HCT116 (cell line): ENCODE data around the gene CDC42EP2. TPM values are rescaled to one million over a fixed set of nuclear protein-coding genes. Genes with fewer than 3 reads are reported as not detected.

ENCODE experiments used
- ATAC-seq: fragments of 200-7000 bp; cut with Tn5 transposase; 2 replicates; pipeline ENCODE4 v1.9.1; 2020; ENCODE audit warnings: mild to moderate bottlenecking, moderate library complexity
- BruUV-seq: library from RNA; stranded (reverse); fragments of 400-500 nt; replicated peaks from 2 replicates; lab custom pipeline; 2021; lab: Mats Ljungman, UMichigan
- CTCF ChIA-PET: fragments of 300-600 bp; sonication (Branson Sonifier 250); formaldehyde crosslinking; loops from one replicate; lab custom pipeline; 2021; ENCODE audit warnings: antibody characterized with exemption; lab: Charles Lee
- POLR2A ChIA-PET: fragments of 300-600, 350-600 bp; sonication (Branson Sonifier 250); formaldehyde crosslinking; loops from one replicate; lab custom pipeline; 2021; ENCODE audit warnings: antibody characterized with exemption; lab: Charles Lee
- RAD21 ChIA-PET, 2 experiments: fragments of 300-600 bp; sonication (Branson Sonifier 250); formaldehyde crosslinking; loops; one replicate each; lab custom pipeline; 2023; ENCODE audit warnings: low total read pairs in 2 of 2; ENCODE audit not compliant: uncharacterized antibody in 2 of 2, unreplicated experiment in 2 of 2, low non-redundant PET in 1 of 2; lab: Charles Lee
- DNase-seq: peaks from one replicate; pipeline ENCODE4 v3.0.0-alpha.2; 2010; ENCODE audit warnings: low read depth, low spot score
- H2AFZ ChIP-seq: fragments of 200-600 bp; shearing (Covaris generic), sonication (generic); 2 replicates; pipeline ENCODE4 v1.6.1; 2017; ENCODE audit warnings: low read depth, mixed run types, mixed read lengths, antibody characterized with exemption, low read length; ENCODE audit not compliant: poor library complexity, severe bottlenecking
- H3K27ac ChIP-seq: 2 replicates; pipeline ENCODE4 v1.5.1; 2012; ENCODE audit warnings: low read depth, low read length
- H3K27me3 ChIP-seq: fragments of 200-600 bp; sonication (generic); 2 replicates; pipeline ENCODE4 v1.6.1; 2016; ENCODE audit warnings: mixed run types, low read length, mixed read lengths; ENCODE audit not compliant: insufficient read depth
- H3K36me3 ChIP-seq, 2 experiments: fragments of 200-500 bp in 1 of 2; fragments of 200-600 bp in 1 of 2; sonication (Bioruptor generic) in 1 of 2; sonication (generic) in 1 of 2; 2 replicates each; pipeline versions ENCODE4 v1.5.1 to v1.6.1; 2014 to 2016; ENCODE audit warnings: low read length in 2 of 2, inconsistent platforms in 1 of 2, mixed read lengths in 1 of 2, mixed run types in 1 of 2; ENCODE audit not compliant: insufficient read depth in 2 of 2, control insufficient read depth in 1 of 2
- H3K4me1 ChIP-seq, 2 experiments: fragments of 200-600 bp in 1 of 2; sonication (generic) in 1 of 2; 2 replicates each; pipeline versions ENCODE4 v1.5.1 to v1.6.1; 2012 to 2017; ENCODE audit warnings: low read length in 2 of 2, inconsistent platforms in 1 of 2, mild to moderate bottlenecking in 1 of 2, mixed read lengths in 1 of 2, mixed run types in 1 of 2, moderate library complexity in 1 of 2; ENCODE audit not compliant: insufficient read depth in 2 of 2, control insufficient read depth in 1 of 2
- H3K4me2 ChIP-seq: fragments of 200-600 bp; sonication (generic); 2 replicates; pipeline ENCODE4 v1.6.1; 2017; ENCODE audit warnings: mixed run types, low read length, mixed read lengths
- H3K4me3 ChIP-seq, 2 experiments: fragments of 200-600 bp in 1 of 2; sonication (generic) in 1 of 2; replicated peaks in 1 of 2; 2 replicates each; pipeline ENCODE4 v1.5.1; 2011 to 2016; ENCODE audit warnings: low read length in 2 of 2, control low read depth in 1 of 2, low read depth in 1 of 2, mild to moderate bottlenecking in 1 of 2, mixed read lengths in 1 of 2, mixed run types in 1 of 2
- H3K79me2 ChIP-seq: fragments of 200-600 bp; sonication (generic); 2 replicates; pipeline ENCODE4 v1.6.1; 2017; ENCODE audit warnings: mild to moderate bottlenecking, mixed run types, low read length, moderate library complexity, mixed read lengths; ENCODE audit not compliant: insufficient read depth
- H3K9ac ChIP-seq: fragments of 200-600 bp; sonication (generic); 2 replicates; pipeline ENCODE4 v1.6.1; 2016; ENCODE audit warnings: low read length, mixed read lengths
- H3K9me2 ChIP-seq: fragments of 200-600 bp; sonication (generic), shearing (Covaris generic); 2 replicates; pipeline ENCODE4 v1.6.1; 2017; ENCODE audit warnings: mixed run types, mild to moderate bottlenecking, moderate library complexity; ENCODE audit not compliant: insufficient read depth
- H3K9me3 ChIP-seq, 2 experiments: fragments of 200-500 bp in 1 of 2; fragments of 200-600 bp in 1 of 2; sonication (Bioruptor generic) in 1 of 2; sonication (generic) in 1 of 2; 2 replicates each; pipeline ENCODE4 v1.6.1; 2014 to 2017; ENCODE audit warnings: low read length in 2 of 2, mixed read lengths in 2 of 2, inconsistent platforms in 1 of 2, low read depth in 1 of 2, mild to moderate bottlenecking in 1 of 2, mixed run types in 1 of 2, moderate library complexity in 1 of 2; ENCODE audit not compliant: control insufficient read depth in 1 of 2, insufficient read depth in 1 of 2
- H4K20me1 ChIP-seq: fragments of 200-600 bp; sonication (generic), shearing (Covaris generic); 2 replicates; pipeline ENCODE4 v1.6.1; 2017; ENCODE audit warnings: mixed run types, mild to moderate bottlenecking, moderate library complexity; ENCODE audit not compliant: insufficient read depth
- CTCF ChIP-seq, 3 experiments: fragments of 200-600 bp in 1 of 3; sonication (generic) in 1 of 3; IDR thresholded peaks in 2 of 3; conservative IDR thresholded peaks in 1 of 3; 2 replicates each; pipeline ENCODE4 v1.5.1; 2012 to 2017; ENCODE audit warnings: low read depth in 2 of 3, low read length in 2 of 3, antibody characterized with exemption in 1 of 3, borderline replicate concordance in 1 of 3, control low read depth in 1 of 3, mild to moderate bottlenecking in 1 of 3, mixed read lengths in 1 of 3, mixed run types in 1 of 3, moderate library complexity in 1 of 3; ENCODE audit not compliant: insufficient read depth in 1 of 3
- EGR1 ChIP-seq: IDR thresholded peaks from 2 replicates; pipeline ENCODE4 v1.6.1; 2012; ENCODE audit warnings: low read depth
- ELF1 ChIP-seq: IDR thresholded peaks from 2 replicates; pipeline ENCODE4 v1.6.1; 2012; ENCODE audit warnings: low read depth, borderline replicate concordance
- EZH2phosphoT487 ChIP-seq: fragments of 200-600 bp; IDR thresholded peaks from 2 replicates; pipeline ENCODE4 v1.6.1; 2018; ENCODE audit warnings: antibody characterized with exemption, borderline replicate concordance
- FOSL1 ChIP-seq: IDR thresholded peaks from 2 replicates; pipeline ENCODE4 v1.6.1; 2012; ENCODE audit warnings: low read depth
- JUND ChIP-seq: IDR thresholded peaks from 2 replicates; pipeline ENCODE4 v1.6.1; 2012
- POLR2AphosphoS5 ChIP-seq: IDR thresholded peaks from 2 replicates; pipeline ENCODE4 v1.6.1; 2011; ENCODE audit warnings: mild to moderate bottlenecking, low read depth, low read length, moderate library complexity
- RAD21 ChIP-seq: IDR thresholded peaks from 2 replicates; pipeline ENCODE4 v1.6.1; 2012; ENCODE audit warnings: low read depth, mild to moderate bottlenecking
- REST ChIP-seq: IDR thresholded peaks from 2 replicates; pipeline ENCODE4 v1.6.1; 2012; ENCODE audit warnings: low read depth
- SIN3A ChIP-seq: IDR thresholded peaks from 2 replicates; pipeline ENCODE4 v1.6.1; 2012; ENCODE audit warnings: low read depth
- SP1 ChIP-seq: IDR thresholded peaks from 2 replicates; pipeline ENCODE4 v1.6.1; 2012; ENCODE audit warnings: low read depth
- ZNF274 ChIP-seq: fragments of 200-500 bp; sonication (Bioruptor generic); IDR thresholded peaks from 2 replicates; pipeline ENCODE4 v1.6.1; 2014; ENCODE audit warnings: mild to moderate bottlenecking, low read depth, low read length, inconsistent platforms
- intact Hi-C: fragments of 100-400 bp; cut with micrococcal nuclease; formaldehyde crosslinking; loops from 2 replicates; pipeline ENCODE4 v1.10.0; 2022
- total RNA-seq: library from RNA; stranded (reverse); gene quantifications from one replicate; pipeline ENCODE4 v1.2.1, GENCODE V29; 2021; ENCODE audit not compliant: unreplicated experiment
- TF ChIP-seq, protein P1 (sequence below): IDR thresholded peaks from 2 replicates; pipeline ENCODE4 v1.6.1; 2012
- TF ChIP-seq, protein P2 (sequence below): IDR thresholded peaks from 2 replicates; pipeline ENCODE4 v1.6.1; 2012

The CDC42EP2 gene
- total RNA-seq, 1 experiment from 2014 or later = 15.4 TPM

- intact Hi-C loops = no loop called here
- TF ChIP-seq ZNF274 = no peak
- TF ChIP-seq ELF1 = no peak
- ChIA-PET CTCF (interaction anchor here (0.9 to 1.5 kb wide), 2 partner anchors 9 to 10 kb away, joined by 4 to 5 read pairs; partner anchors contain the start of gene CDC42EP2), RAD21 (no interaction called here), POLR2A (no interaction called here)
- H3K4me3 ChIP-seq = no peak overlapping the region
- H2AFZ ChIP-seq = no peak overlapping the region
- H3K9me3 ChIP-seq = no peaks in the 10 kb centered on the region
- H3K27me3 ChIP-seq = no peaks in the 10 kb centered on the region
- no peak overlapping the region for H3K9ac ChIP-seq
- BruUV-seq = TSS peak; percentile 6
- no peak overlapping the region for H3K27ac ChIP-seq
- DNase-seq (no peak), ATAC-seq (no peak)
- peaks cover 11 to 22% of the 10 kb centered on the region in 2 experiments; a peak in 3 of 4 replicates for H3K36me3 ChIP-seq
- H3K4me2 ChIP-seq = no peak overlapping the region
- peaks cover 5 to 11% of the 10 kb centered on the region in 2 experiments; a peak in 3 of 4 replicates for H3K4me1 ChIP-seq
- no peaks in the 10 kb centered on the region for H4K20me1 ChIP-seq
- H3K79me2 ChIP-seq = peaks cover 16% of the 10 kb centered on the region
- no peaks in the 10 kb centered on the region for H3K9me2 ChIP-seq
Measured at GRCh38 chr11:65325435-65325834, 10.8 kb downstream of the CDC42EP2 start.

GRCh38 chr11:65327021-65327420, 12.4 kb downstream of the CDC42EP2 start:
- Histone ChIP-seq H3K27me3 (no peaks in the 10 kb centered on the region), H3K9ac (no peak overlapping the region), H3K36me3 (peaks cover 0 to 7% of the 10 kb centered on the region in 2 experiments; a peak in 1 of 4 replicates), H3K9me3 (no peaks in the 10 kb centered on the region), H3K9me2 (no peaks in the 10 kb centered on the region), H3K4me3 (no peak overlapping the region), H2AFZ (no peak overlapping the region), H3K4me2 (no peak overlapping the region), H4K20me1 (no peaks in the 10 kb centered on the region), H3K79me2 (peaks cover under 1% of the 10 kb centered on the region; the same call in 1 of the 2 replicates), H3K4me1 (peaks cover 5 to 13% of the 10 kb centered on the region in 2 experiments; a peak in 3 of 4 replicates), H3K27ac (no peak overlapping the region)
- no peak for TF ChIP-seq EGR1
- TF ChIP-seq EZH2phosphoT487 = no peak
- no peak for TF ChIP-seq FOSL1
- no peak for TF ChIP-seq REST
- no peak for TF ChIP-seq SP1
- TF ChIP-seq, protein P1, sequence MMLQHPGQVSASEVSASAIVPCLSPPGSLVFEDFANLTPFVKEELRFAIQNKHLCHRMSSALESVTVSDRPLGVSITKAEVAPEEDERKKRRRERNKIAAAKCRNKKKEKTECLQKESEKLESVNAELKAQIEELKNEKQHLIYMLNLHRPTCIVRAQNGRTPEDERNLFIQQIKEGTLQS = no peak
- TF ChIP-seq, protein P2, sequence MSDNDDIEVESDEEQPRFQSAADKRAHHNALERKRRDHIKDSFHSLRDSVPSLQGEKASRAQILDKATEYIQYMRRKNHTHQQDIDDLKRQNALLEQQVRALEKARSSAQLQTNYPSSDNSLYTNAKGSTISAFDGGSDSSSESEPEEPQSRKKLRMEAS = no peak
- TF ChIP-seq RAD21 = no peak
- no peak for TF ChIP-seq SIN3A
- TF ChIP-seq ELF1 = no peak
- no peak for TF ChIP-seq POLR2AphosphoS5
- no peak for TF ChIP-seq CTCF (IDR thresholded peaks at IDR 0.05 in 2 of 3, conservative IDR thresholded peaks at IDR 0.05 in 1 of 3; ENCODE audit: borderline replicate concordance in 1 of 3, insufficient read depth in 1 of 3, low read depth in 2 of 3, low read length in 2 of 3)
- no peak for TF ChIP-seq JUND
- DNase-seq (no peak), ATAC-seq (no peak)
- CTCF ChIA-PET = interaction anchor here (8.5 kb wide), 1 partner anchor 11 kb away, joined by 103 read pairs; the partner anchor contains the start of gene CDC42EP2
- intact Hi-C loops = no loop called here
- RAD21 ChIA-PET = no interaction called here
- POLR2A ChIA-PET = interaction anchor here (1.2 kb wide), 1 partner anchor 47 kb away, joined by 6 read pairs; no protein-coding TSS in a partner anchor
- no TSS peak for BruUV-seq
